K562 (cell line): ENCODE data around the gene PDGFD. TPM values are rescaled to one million over a fixed set of nuclear protein-coding genes. Genes with fewer than 3 reads are reported as not detected.
"Not testable (repeated sequence)": the region's sequence is repeated elsewhere in the genome, so short reads cannot be mapped to it uniquely, and the experiment has no call there.

Source experiments
- ATAC-seq: fragments of 200-7000 bp; cut with Tn5 transposase; 3 replicates; pipeline ENCODE4 v1.9.1; 2020; ENCODE audit warnings: moderate library complexity
- BruUV-seq: library from RNA; stranded (reverse); fragments of 400-500 nt; replicated peaks from 2 replicates; lab custom pipeline; 2021; lab: Mats Ljungman, UMichigan
- CTCF ChIA-PET: fragments of 300-600 bp; formaldehyde crosslinking; extraction: SDS; loops from one replicate; lab custom pipeline; 2021; ENCODE audit warnings: low intra/inter-chr PET ratio; lab: Yijun Ruan, JAX
- POLR2A ChIA-PET: fragments of 300-600, 350-650 bp; sonication (Branson Sonifier 250); formaldehyde crosslinking; extraction: SDS; loops from one replicate; lab custom pipeline; 2021; ENCODE audit warnings: antibody characterized with exemption, inconsistent platforms; lab: Yijun Ruan, JAX
- DNase-seq, 4 experiments: peaks; one replicate each; pipeline versions ENCODE4 v3.0.0 to v3.0.0-alpha.2; 2011 to 2018; ENCODE audit warnings: low spot score in 3 of 4, mixed read lengths in 3 of 4; ENCODE audit errors: extremely low read depth in 1 of 4
- FAIRE-seq: peaks from 2 replicates; lab custom pipeline; 2011; peaks lifted over from hg19 to GRCh38; lab: Jason Lieb, UNC
- H2AFZ ChIP-seq: 2 replicates; pipeline ENCODE4 v1.6.0; 2011; ENCODE audit warnings: low read depth, low read length, control low read depth, inconsistent platforms
- H3K27ac ChIP-seq: fragments of 200-600 bp; 3 replicates; pipeline ENCODE4 v1.8.0; 2011; ENCODE audit warnings: low read depth, mild to moderate bottlenecking, control low read depth, inconsistent platforms, low read length, moderate library complexity, mixed read lengths; ENCODE audit errors: extremely low read depth
- H3K27me3 ChIP-seq, 2 experiments: fragments of 300-600 bp in 1 of 2; 2 replicates in 1 of 2; 3 replicates in 1 of 2; pipeline versions ENCODE4 v1.6.0 to v1.8.0; 2011; ENCODE audit warnings: inconsistent platforms in 2 of 2, low read length in 2 of 2, mild to moderate bottlenecking in 1 of 2, mixed read lengths in 1 of 2, moderate library complexity in 1 of 2; ENCODE audit not compliant: control insufficient read depth in 2 of 2, insufficient read depth in 2 of 2
- H3K36me3 ChIP-seq: fragments of 300-600 bp; 3 replicates; pipeline ENCODE4 v1.8.0; 2011; ENCODE audit warnings: mild to moderate bottlenecking, low read length, inconsistent platforms; ENCODE audit not compliant: control insufficient read depth, insufficient read depth
- H3K4me1 ChIP-seq, 2 experiments: fragments of 200-600 bp in 1 of 2; replicated peaks in 1 of 2; 2 replicates in 1 of 2; 3 replicates in 1 of 2; pipeline versions ENCODE4 v1.5.1 to v1.8.0; 2011; ENCODE audit warnings: inconsistent platforms in 2 of 2, low read length in 2 of 2, mild to moderate bottlenecking in 1 of 2, mixed read lengths in 1 of 2, moderate library complexity in 1 of 2; ENCODE audit not compliant: control insufficient read depth in 2 of 2, insufficient read depth in 2 of 2
- H3K4me2 ChIP-seq: 2 replicates; pipeline ENCODE4 v1.6.1; 2011; ENCODE audit warnings: low read length, control low read depth, inconsistent platforms, mixed read lengths; ENCODE audit not compliant: insufficient read depth
- H3K4me3 ChIP-seq: fragments of 200-600 bp; sonication (generic), shearing (Covaris generic); 2 replicates; pipeline ENCODE4 v1.5.1; 2016; ENCODE audit warnings: control low read depth, inconsistent platforms
- H3K79me2 ChIP-seq: fragments of 200-600 bp; 3 replicates; pipeline ENCODE4 v1.8.0; 2011; ENCODE audit warnings: low read length, inconsistent platforms; ENCODE audit not compliant: control insufficient read depth, insufficient read depth
- H3K9ac ChIP-seq, 2 experiments: 2 replicates each; pipeline versions ENCODE4 v1.6.0 to v1.6.1; 2011; ENCODE audit warnings: low read depth in 2 of 2, low read length in 2 of 2, control low read depth in 1 of 2, inconsistent platforms in 1 of 2, mild to moderate bottlenecking in 1 of 2, mixed read lengths in 1 of 2; ENCODE audit not compliant: insufficient read depth in 1 of 2
- H3K9me1 ChIP-seq: one replicate; pipeline ENCODE4 v1.6.0; 2011; ENCODE audit warnings: inconsistent platforms, mild to moderate bottlenecking, low read length, moderate library complexity; ENCODE audit not compliant: control insufficient read depth, insufficient read depth
- H3K9me3 ChIP-seq: replicated peaks from 2 replicates; pipeline ENCODE4 v1.5.1; 2011; ENCODE audit warnings: low read depth, low read length, inconsistent platforms; ENCODE audit not compliant: control insufficient read depth, insufficient read depth
- H4K20me1 ChIP-seq: replicated peaks from 2 replicates; pipeline ENCODE4 v1.6.1; 2011; ENCODE audit warnings: low read length, inconsistent platforms, mixed read lengths; ENCODE audit not compliant: control insufficient read depth, insufficient read depth
- UBTF ChIP-seq, 2 experiments: IDR thresholded peaks; 2 replicates each; pipeline ENCODE4 v1.6.1; 2012; ENCODE audit warnings: improper control_type of control experiment in 2 of 2, low read depth in 2 of 2, low read length in 2 of 2, borderline replicate concordance in 1 of 2
- ZNF146 ChIP-seq: IDR thresholded peaks from one replicate; pipeline ENCODE4 v1.6.1; 2018; ENCODE audit warnings: missing compliant biosample characterization; ENCODE audit not compliant: unreplicated experiment
- WGBS: fragments of 100-300 bp; shearing (Covaris generic); methylation state at CpG from one replicate; pipeline ENCODE4 v1.1.6; 2016; ENCODE audit warnings: low coverage, mixed read lengths; ENCODE audit not compliant: insufficient coverage; ENCODE audit errors: missing lambda C conversion rate; 5-methylcytosine and 5-hydroxymethylcytosine counted together
- in situ Hi-C: fragments of 300-500 bp; cut with MboI; formaldehyde crosslinking; loops from 4 replicates; pipeline ENCODE4 v1.15.0; 2018; ENCODE audit warnings: inconsistent platforms, mixed read lengths
- intact Hi-C: fragments of 100-400 bp; cut with micrococcal nuclease; formaldehyde crosslinking; loops from 2 replicates; pipeline ENCODE4 v1.14.2; 2022
- polyA plus RNA-seq, 8 experiments: library from polyadenylated mRNA; depleted of rRNA in 4 of 8; stranded (reverse) in 5 of 8; unstranded in 3 of 8; fragments of >200 nt; fragmentation: Nextera tagmentation in 2 of 8; fragmentation: Illumina TruSeq in 1 of 8; extraction: Ambion mirVana in 2 of 8; extraction: Trizol in 1 of 8; gene quantifications; 2 replicates each; pipeline versions ENCODE4 v1.2.1 to v1.2.3, GENCODE V29; 2011 to 2014; ENCODE audit warnings: inconsistent platforms in 1 of 8, missing spikeins in 1 of 8
- total RNA-seq, 7 experiments: library from RNA; depleted of rRNA in 6 of 7; stranded (reverse); fragments of >200 nt in 6 of 7; fragmentation: Illumina TruSeq in 2 of 7; extraction: Trizol in 2 of 7; gene quantifications; 2 replicates each; pipeline versions ENCODE4 v1.2.1 to v1.2.3, GENCODE V29; 2011 to 2021; ENCODE audit warnings: low replicate concordance in 1 of 7

The PDGFD gene
- total and polyA plus RNA-seq, 9 of the 15 experiments (the other 6 are each of a cell fraction or from before 2014, with no cell fraction given), result 0.11 TPM; not detected in 8

- no peak overlapping the region for H2AFZ ChIP-seq
- H3K9me3 ChIP-seq, result no peaks in the 10 kb centered on the region
- intact Hi-C loops, result no loop called here
- no peaks in the 10 kb centered on the region for H3K4me1 ChIP-seq
- H3K9me1 ChIP-seq, result no peaks in the 10 kb centered on the region
- ATAC-seq (no peak), FAIRE-seq (no peak), DNase-seq (no peak)
- no peaks in the 10 kb centered on the region for H3K79me2 ChIP-seq
- H3K9ac ChIP-seq, result no peak overlapping the region
- CTCF ChIA-PET, result no interaction called here
- WGBS, result 0% methylated on average over 4 of the region's 4 CpGs
- H3K27ac ChIP-seq, result no peak overlapping the region
- H3K36me3 ChIP-seq, result no peaks in the 10 kb centered on the region
- no peak overlapping the region for H3K4me2 ChIP-seq
- no peaks in the 10 kb centered on the region for H3K27me3 ChIP-seq
- no peak for TF ChIP-seq UBTF (IDR thresholded peaks at IDR 0.05; ENCODE audit: borderline replicate concordance in 1 of 2, low read depth in 2 of 2, low read length in 2 of 2)
- POLR2A ChIA-PET, result no interaction called here
- in situ Hi-C loops, result no loop called here
- no TSS peak for BruUV-seq
- no peak overlapping the region for H3K4me3 ChIP-seq
- no peaks in the 10 kb centered on the region for H4K20me1 ChIP-seq
Measured at GRCh38 chr11:104049116-104049515, 114.8 kb downstream of the PDGFD start.

GRCh38 chr11:104046858-104047257, 117.1 kb downstream of the PDGFD start:
- H3K79me2 ChIP-seq, CTCF ChIA-PET: not testable (repeated sequence)

More at GRCh38 chr11:104046858-104047257, 117.1 kb downstream of the PDGFD start:
- H3K27ac ChIP-seq, BruUV-seq, FAIRE-seq, ATAC-seq, H3K9me1 ChIP-seq, H4K20me1 ChIP-seq, H3K36me3 ChIP-seq, H3K4me2 ChIP-seq, H3K27me3 ChIP-seq, H3K9me3 ChIP-seq, H2AFZ ChIP-seq, DNase-seq, H3K4me1 ChIP-seq, in situ Hi-C loops, H3K4me3 ChIP-seq, intact Hi-C loops, H3K9ac ChIP-seq, POLR2A ChIA-PET: not testable (repeated sequence)
- WGBS, result 0% methylated on average over 3 of the region's 3 CpGs
- peak; percentile 57 for TF ChIP-seq ZNF146 (CRISPR knock-in tag)
